ENCODE measurements around the gene UNC13D. TPM values are rescaled to one million over a fixed set of nuclear protein-coding genes. Genes with fewer than 3 reads are reported as not detected.

The UNC13D gene
- total and polyA plus RNA-seq, 9 of the 15 experiments (the other 6 are each of a cell fraction or from before 2014, with no cell fraction given): 0.86 to 244 (median 69.2) TPM

DNA sequence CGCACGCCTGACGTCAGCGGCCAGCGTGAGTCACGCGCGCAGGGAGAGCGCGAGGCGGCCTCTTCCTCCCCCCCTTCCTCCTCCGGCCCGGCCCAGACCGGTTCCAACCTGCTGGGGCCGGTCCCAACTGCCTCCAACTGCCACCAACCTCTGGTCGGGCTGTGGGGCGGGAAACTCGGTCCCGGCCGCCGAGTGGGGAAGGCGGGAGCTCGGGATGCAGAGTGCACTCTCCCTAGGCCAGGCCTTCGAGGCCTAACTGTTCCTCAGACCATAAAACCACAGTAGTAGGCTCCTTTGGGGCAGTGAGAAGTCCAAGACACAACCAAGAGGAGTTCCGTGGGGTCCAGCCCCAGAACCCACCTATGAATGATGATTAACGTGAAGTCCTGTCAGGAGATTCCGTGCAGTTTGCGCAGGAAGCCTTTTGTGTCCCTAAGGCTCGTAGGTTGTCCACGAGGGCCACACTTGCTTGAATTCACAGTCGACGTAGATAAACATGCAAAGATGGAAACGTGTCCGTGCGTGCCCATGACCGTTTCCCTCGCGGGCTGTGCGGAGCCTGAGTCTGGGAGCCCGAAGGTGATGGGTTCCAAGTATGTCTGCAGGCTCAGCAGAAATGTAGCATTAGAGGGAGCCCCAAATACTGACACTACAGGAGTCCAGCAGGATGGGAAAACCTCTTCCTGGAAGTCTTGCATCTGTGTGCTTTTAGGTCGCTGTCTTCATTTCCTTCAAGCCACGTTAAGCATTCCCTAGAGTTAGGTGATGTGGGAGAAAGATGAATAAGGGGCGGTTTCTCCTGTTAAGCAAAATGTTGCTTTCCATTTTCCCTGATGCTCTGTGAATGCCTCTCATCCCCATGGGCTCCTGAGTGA lies 59.0 kb downstream of the UNC13D start (continued):
- TF ChIP-seq, protein P1, sequence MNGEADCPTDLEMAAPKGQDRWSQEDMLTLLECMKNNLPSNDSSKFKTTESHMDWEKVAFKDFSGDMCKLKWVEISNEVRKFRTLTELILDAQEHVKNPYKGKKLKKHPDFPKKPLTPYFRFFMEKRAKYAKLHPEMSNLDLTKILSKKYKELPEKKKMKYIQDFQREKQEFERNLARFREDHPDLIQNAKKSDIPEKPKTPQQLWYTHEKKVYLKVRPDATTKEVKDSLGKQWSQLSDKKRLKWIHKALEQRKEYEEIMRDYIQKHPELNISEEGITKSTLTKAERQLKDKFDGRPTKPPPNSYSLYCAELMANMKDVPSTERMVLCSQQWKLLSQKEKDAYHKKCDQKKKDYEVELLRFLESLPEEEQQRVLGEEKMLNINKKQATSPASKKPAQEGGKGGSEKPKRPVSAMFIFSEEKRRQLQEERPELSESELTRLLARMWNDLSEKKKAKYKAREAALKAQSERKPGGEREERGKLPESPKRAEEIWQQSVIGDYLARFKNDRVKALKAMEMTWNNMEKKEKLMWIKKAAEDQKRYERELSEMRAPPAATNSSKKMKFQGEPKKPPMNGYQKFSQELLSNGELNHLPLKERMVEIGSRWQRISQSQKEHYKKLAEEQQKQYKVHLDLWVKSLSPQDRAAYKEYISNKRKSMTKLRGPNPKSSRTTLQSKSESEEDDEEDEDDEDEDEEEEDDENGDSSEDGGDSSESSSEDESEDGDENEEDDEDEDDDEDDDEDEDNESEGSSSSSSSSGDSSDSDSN (IDR thresholded peaks at IDR 0.05; ENCODE audit: borderline replicate concordance in 1 of 2, low read depth in 2 of 2, low read length in 2 of 2): no peak
- TF ChIP-seq RCOR1 (IDR thresholded peaks at IDR 0.05; ENCODE audit: borderline replicate concordance in 1 of 2, low read depth in 2 of 2, low read length in 2 of 2) (peak; percentile 34 to 56; a peak in 2 of 4 replicates), BRCA1 (IDR thresholded peaks at IDR 0.05) (no peak), BRCA1 (CRISPR knock-in tag; IDR thresholded peaks at IDR 0.05) (no peak), CBX1 (IDR thresholded peaks at IDR 0.05; ENCODE audit: low read depth) (peak; percentile 84; the same call in 1 of the 2 replicates), SP1 (CRISPR knock-in tag; IDR thresholded peaks at IDR 0.05) (peak; percentile 67), DDX20 (tag; IDR thresholded peaks at IDR 0.05; ENCODE audit: low read depth) (peak; percentile 71; the same call in 1 of the 2 replicates), ZNF311 (CRISPR knock-in tag; IDR thresholded peaks at IDR 0.05) (peak; percentile 87), ZNF121 (CRISPR knock-in tag; conservative IDR thresholded peaks at IDR 0.05) (no peak), CHCHD3 (CRISPR knock-in tag; IDR thresholded peaks at IDR 0.05) (peak; percentile 37; the same call in 1 of the 2 replicates), RAD21 (CRISPR knock-in tag; conservative IDR thresholded peaks at IDR 0.05 in 1 of 2, IDR thresholded peaks at IDR 0.05 in 1 of 2) (peak in 1 of 2 experiments; percentile 13; a peak in 1 of 4 replicates), PURB (CRISPR knock-in tag; IDR thresholded peaks at IDR 0.05; ENCODE audit: low read depth) (no peak), TAF15 (IDR thresholded peaks at IDR 0.05; ENCODE audit: low read depth, low read length) (no peak), HSF4 (CRISPR knock-in tag; IDR thresholded peaks at IDR 0.05; ENCODE audit: borderline replicate concordance) (no peak; the same call in 1 of the 2 replicates), ELF2 (CRISPR knock-in tag; IDR thresholded peaks at IDR 0.05) (0 out of 2 replicates have a peak, but pooled peaks have one; percentile 61), ZNF76 (CRISPR knock-in tag; IDR thresholded peaks at IDR 0.05; ENCODE audit: borderline replicate concordance) (peak; percentile 86), TCF3 (CRISPR knock-in tag; IDR thresholded peaks at IDR 0.05) (peak; percentile 38), RNF2 (IDR thresholded peaks at IDR 0.05) (peak; percentile 97), MIER1 (IDR thresholded peaks at IDR 0.05; ENCODE audit: low read depth) (no peak), NCOA2 (IDR thresholded peaks at IDR 0.05; ENCODE audit: partially characterized antibody in 2 of 2) (no peak)
- TF ChIP-seq, protein P2, sequence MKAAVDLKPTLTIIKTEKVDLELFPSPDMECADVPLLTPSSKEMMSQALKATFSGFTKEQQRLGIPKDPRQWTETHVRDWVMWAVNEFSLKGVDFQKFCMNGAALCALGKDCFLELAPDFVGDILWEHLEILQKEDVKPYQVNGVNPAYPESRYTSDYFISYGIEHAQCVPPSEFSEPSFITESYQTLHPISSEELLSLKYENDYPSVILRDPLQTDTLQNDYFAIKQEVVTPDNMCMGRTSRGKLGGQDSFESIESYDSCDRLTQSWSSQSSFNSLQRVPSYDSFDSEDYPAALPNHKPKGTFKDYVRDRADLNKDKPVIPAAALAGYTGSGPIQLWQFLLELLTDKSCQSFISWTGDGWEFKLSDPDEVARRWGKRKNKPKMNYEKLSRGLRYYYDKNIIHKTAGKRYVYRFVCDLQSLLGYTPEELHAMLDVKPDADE (conservative IDR thresholded peaks at IDR 0.05; ENCODE audit: control insufficient read depth, low read depth, low read length): no peak
